Dedifferentiated amniotic fluid mesenchymal stem cell (primary cell): ENCODE data around the gene RUBCN.
"Not testable (repeated sequence)": the region's sequence is repeated elsewhere in the genome, so short reads cannot be mapped to it uniquely, and the experiment has no call there.

Experiments
- DNase-seq: peaks from one replicate; pipeline ENCODE4 v3.0.0-alpha.2; 2016; ENCODE audit errors: extremely low spot score

RUBCN gene

GRCh38 chr3:197734667-197735318 lies 1.9 kb downstream of the RUBCN start:
- no peak for DNase-seq

- no peak for DNase-seq
These were observed 3.7 kb downstream of the RUBCN start for GRCh38 chr3:197733042-197733441.

- not testable (repeated sequence) for DNase-seq
These were observed 5.2 kb downstream of the RUBCN start for GRCh38 chr3:197731483-197731882.

GRCh38 chr3:197730770-197731169 lies 5.9 kb downstream of the RUBCN start:
- not testable (repeated sequence) for DNase-seq

- DNase-seq = peak; percentile 58
These were observed 6.5 kb downstream of the RUBCN start for GRCh38 chr3:197730200-197730599.

- DNase-seq = no peak
These were observed 8.2 kb downstream of the RUBCN start for GRCh38 chr3:197728487-197728886.

GRCh38 chr3:197727878-197728277 lies 8.8 kb downstream of the RUBCN start:
- not testable (repeated sequence) for DNase-seq

- DNase-seq = no peak
These were observed 14.0 kb downstream of the RUBCN start for GRCh38 chr3:197722734-197723133.

- no peak for DNase-seq
These were observed 16.0 kb downstream of the RUBCN start for GRCh38 chr3:197720694-197721093.

- DNase-seq = no peak
These were observed 17.8 kb downstream of the RUBCN start for GRCh38 chr3:197718891-197719290.

GRCh38 chr3:197714251-197714650 lies 22.5 kb downstream of the RUBCN start:
- DNase-seq = no peak

GRCh38 chr3:197713477-197713822 lies 23.3 kb downstream of the RUBCN start:
- no peak for DNase-seq

- peak; percentile 98 for DNase-seq
These were observed 24.6 kb downstream of the RUBCN start for GRCh38 chr3:197711973-197712707.

GRCh38 chr3:197710965-197711364 lies 25.7 kb downstream of the RUBCN start:
- DNase-seq = not testable (repeated sequence)

GRCh38 chr3:197709135-197709534 lies 27.6 kb downstream of the RUBCN start:
- DNase-seq = no peak

- DNase-seq = no peak
These were observed 30.0 kb downstream of the RUBCN start for GRCh38 chr3:197706658-197707057.

GRCh38 chr3:197701841-197702240 lies 34.9 kb downstream of the RUBCN start:
- DNase-seq = no peak

GRCh38 chr3:197700095-197700494 lies 36.6 kb downstream of the RUBCN start:
- DNase-seq = no peak

GRCh38 chr3:197697355-197697754 lies 39.3 kb downstream of the RUBCN start:
- DNase-seq = no peak

GRCh38 chr3:197694251-197694650 lies 42.5 kb downstream of the RUBCN start:
- DNase-seq = no peak

GRCh38 chr3:197692641-197693040 lies 44.1 kb downstream of the RUBCN start:
- DNase-seq = no peak

- DNase-seq = no peak
These were observed 46.0 kb downstream of the RUBCN start for GRCh38 chr3:197690754-197691153.

- DNase-seq = no peak
These were observed 49.1 kb downstream of the RUBCN start for GRCh38 chr3:197687570-197687969.

- no peak for DNase-seq
These were observed 49.8 kb downstream of the RUBCN start for GRCh38 chr3:197686899-197687298.
